Naive thymus-derived CD4-positive, alpha-beta T cell (primary cell): ENCODE results near the gene PPID. TPM values are rescaled to one million over a fixed set of nuclear protein-coding genes. Genes with fewer than 3 reads are reported as not detected.

Experiments
- ATAC-seq: fragments of 150-1000 bp; cut with Tn5 transposase; 2 replicates; pipeline ENCODE4 v1.10.0; 2021; ENCODE audit warnings: mild to moderate bottlenecking, moderate library complexity
- CTCF ChIA-PET: fragments of 350-600 bp; sonication (Branson Sonifier 250); formaldehyde crosslinking; loops from one replicate; lab custom pipeline; 2021; ENCODE audit warnings: antibody characterized with exemption; lab: Charles Lee
- POLR2A ChIA-PET: fragments of 350-600 bp; sonication (Branson Sonifier 250); formaldehyde crosslinking; loops from one replicate; lab custom pipeline; 2021; ENCODE audit warnings: antibody characterized with exemption, inconsistent platforms; lab: Charles Lee
- DNase-seq, 9 donors: peaks; one replicate each; pipeline versions ENCODE4 v3.0.0 to v3.0.0-alpha.2; 2020 to 2022; ENCODE audit warnings: mixed read lengths in 1 of 9
- H3K27ac ChIP-seq: one replicate; pipeline ENCODE4 v1.7.0; 2013; ENCODE audit warnings: mild to moderate bottlenecking, low read depth, low read length, moderate library complexity
- H3K27me3 ChIP-seq, 2 donors: one replicate each; pipeline ENCODE4 v1.7.0; 2013; ENCODE audit warnings: low read length in 2 of 2, mild to moderate bottlenecking in 2 of 2, moderate library complexity in 2 of 2; ENCODE audit not compliant: control insufficient read depth in 2 of 2, insufficient read depth in 2 of 2
- H3K36me3 ChIP-seq, 3 experiments: 1 replicate in 2 of 3; 2 replicates in 1 of 3; pipeline ENCODE4 v1.7.0; 2013; ENCODE audit warnings: low read length in 3 of 3, mild to moderate bottlenecking in 3 of 3, moderate library complexity in 1 of 3; ENCODE audit not compliant: insufficient read depth in 3 of 3, control insufficient read depth in 2 of 3
- H3K4me1 ChIP-seq, 2 donors: one replicate each; pipeline ENCODE4 v1.7.0; 2013; ENCODE audit warnings: low read length in 2 of 2, mild to moderate bottlenecking in 2 of 2, moderate library complexity in 1 of 2; ENCODE audit not compliant: control insufficient read depth in 2 of 2, insufficient read depth in 2 of 2
- H3K4me3 ChIP-seq: 2 replicates; pipeline ENCODE4 v1.7.0; 2013; ENCODE audit warnings: mild to moderate bottlenecking, low read length
- H3K9me3 ChIP-seq, 3 experiments: 1 replicate in 2 of 3; 2 replicates in 1 of 3; pipeline ENCODE4 v1.7.0; 2013; ENCODE audit warnings: low read length in 3 of 3; ENCODE audit not compliant: control insufficient read depth in 2 of 3
- H3K27ac Mint-ChIP-seq, 9 donors: one replicate each; pipeline ENCODE4 v1.8.0; 2020 to 2022; ENCODE audit warnings: mixed read lengths in 9 of 9, mild to moderate bottlenecking in 8 of 9, moderate library complexity in 5 of 9, inconsistent platforms in 2 of 9
- H3K27me3 Mint-ChIP-seq, 5 donors: one replicate each; pipeline ENCODE4 v1.8.0; 2021 to 2022; ENCODE audit warnings: mixed read lengths in 5 of 5, mild to moderate bottlenecking in 1 of 5
- H3K36me3 Mint-ChIP-seq, 5 donors: one replicate each; pipeline ENCODE4 v1.8.0; 2020 to 2022; ENCODE audit warnings: mixed read lengths in 5 of 5, mild to moderate bottlenecking in 3 of 5, inconsistent platforms in 1 of 5
- H3K4me1 Mint-ChIP-seq, 7 donors: one replicate each; pipeline ENCODE4 v1.8.0; 2020 to 2022; ENCODE audit warnings: mixed read lengths in 7 of 7, mild to moderate bottlenecking in 3 of 7, inconsistent platforms in 1 of 7
- H3K4me3 Mint-ChIP-seq, 10 donors: one replicate each; pipeline ENCODE4 v1.8.0; 2020 to 2022; ENCODE audit warnings: mild to moderate bottlenecking in 10 of 10, mixed read lengths in 10 of 10, moderate library complexity in 6 of 10, inconsistent platforms in 2 of 10
- H3K9me3 Mint-ChIP-seq, 11 donors: one replicate each; pipeline ENCODE4 v1.8.0; 2020 to 2022; ENCODE audit warnings: mixed read lengths in 11 of 11, mild to moderate bottlenecking in 4 of 11, inconsistent platforms in 1 of 11, moderate library complexity in 1 of 11
- intact Hi-C, 2 donors: fragments of 100-400 bp; cut with micrococcal nuclease; formaldehyde crosslinking; loops; one replicate each; pipeline ENCODE4 v1.15.1; 2023
- polyA plus RNA-seq, 2 donors: library from polyadenylated mRNA; unstranded; fragments of 300-500 nt; fragmentation: Illumina TruSeq; gene quantifications; one replicate each; pipeline ENCODE4 v1.2.3, GENCODE V29; 2021
- total RNA-seq, 6 experiments: library from RNA in 5 of 6; stranded (reverse) in 5 of 6; gene quantifications; 1 replicate in 5 of 6; 2 replicates in 1 of 6; pipeline ENCODE4 v1.2.3 and lab custom pipeline; 2021 to 2026

Gene PPID
- total and polyA plus RNA-seq, 7 experiments from 2014 or later: 13.4 to 52.0 (median 28.9) TPM

- Histone ChIP-seq H3K36me3 (peaks cover 0 to 4% (median 0%) of the 10 kb centered on the region in 3 experiments), H3K9me3 (no peaks in the 10 kb centered on the region), H3K27me3 (no peaks in the 10 kb centered on the region), H3K4me1 (peaks cover 13 to 16% of the 10 kb centered on the region in 2 donors), H3K27ac (no peak overlapping the region), H3K4me3 (no peak overlapping the region)
- intact Hi-C loops: loop anchor here (2.0 kb wide), 1 partner anchor 177 kb away; no protein-coding TSS in a partner anchor
- Mint-ChIP-seq H3K9me3 (no peaks in the 10 kb centered on the region), H3K4me1 (peaks cover 6 to 47% (median 35%) of the 10 kb centered on the region in 7 donors), H3K27ac (peak overlapping the region in 1 of 9 donors; percentile 17), H3K27me3 (peaks cover 0 to 3% (median 0%) of the 10 kb centered on the region in 5 donors), H3K4me3 (peak overlapping the region in 6 of 10 donors; percentile 18 to 96 (median 42)), H3K36me3 (peaks cover 0 to 5% (median 2%) of the 10 kb centered on the region in 5 donors)
- ChIA-PET CTCF (no interaction called here), POLR2A (interaction anchor here (0.6 kb wide), 1 partner anchor 21 kb away, joined by 4 read pairs; no protein-coding TSS in a partner anchor)
- no peak for ATAC-seq
- DNase-seq: no peak
These were observed 49.6 kb downstream of the PPID start for GRCh38 chr4:158673633-158674032.

- peak within 1 kb of the TSS; percentile 80 for H3K4me3 ChIP-seq
- H3K27me3 Mint-ChIP-seq: peaks cover 0 to 3% (median 0%) of the 10 kb centered on the region in 5 donors
- POLR2A ChIA-PET: interaction anchor here (1.1 kb wide), 1 partner anchor 52 kb away, joined by 4 read pairs; the partner anchor contains the start of gene PPID
- peaks cover 6 to 43% (median 35%) of the 10 kb centered on the region in 7 donors for H3K4me1 Mint-ChIP-seq
- intact Hi-C loops: loop anchor here (1.0 to 2.0 kb wide), 9 partner anchors 20 to 534 kb away; partner anchors contain the start of genes PPID (in 2 of the 2), RAPGEF2 (in 2 of the 2) and FNIP2 (in 1 of the 2)
- H3K9me3 ChIP-seq: no peaks in the 10 kb centered on the region
- CTCF ChIA-PET: no interaction called here
- no peaks in the 10 kb centered on the region for H3K9me3 Mint-ChIP-seq
- H3K4me3 Mint-ChIP-seq: peak within 1 kb of the TSS; percentile 88 to 99 (median 96)
- H3K36me3 ChIP-seq: peaks cover 0 to 4% (median 0%) of the 10 kb centered on the region in 3 experiments
- ATAC-seq: peak; percentile 88
- peaks cover 13 to 16% of the 10 kb centered on the region in 2 donors for H3K4me1 ChIP-seq
- peaks cover 0 to 7% (median 0%) of the 10 kb centered on the region in 5 donors for H3K36me3 Mint-ChIP-seq
- DNase-seq: peak; percentile 91 to 99 (median 98)
- peak within 1 kb of the TSS; percentile 91 to 99 (median 97) for H3K27ac Mint-ChIP-seq
- peak within 1 kb of the TSS; percentile 93 for H3K27ac ChIP-seq
- no peaks in the 10 kb centered on the region for H3K27me3 ChIP-seq
These were observed 51.0 kb downstream of the PPID start, which contains the start of gene ETFDH for GRCh38 chr4:158671915-158672806. Gene ETFDH (plus strand): TSS chr4:158672296. CDS start chr4:158672457, 161 bp downstream.

GRCh38 chr4:158671665-158671914 lies 51.6 kb downstream of the PPID start, which contains the start of gene C4orf46:
Gene C4orf46 (minus strand): TSS chr4:158671887. CDS start chr4:158671801, 86 bp downstream.
- peaks cover 6 to 38% (median 35%) of the 10 kb centered on the region in 7 donors for H3K4me1 Mint-ChIP-seq
- ChIA-PET CTCF (no interaction called here), POLR2A (interaction anchor here (1.1 kb wide), 1 partner anchor 52 kb away, joined by 4 read pairs; the partner anchor contains the start of gene PPID)
- H3K27ac Mint-ChIP-seq: peak within 1 kb of the TSS; percentile 91 to 99 (median 97)
- no peak for ATAC-seq
- peak within 1 kb of the TSS; percentile 88 to 99 (median 96) for H3K4me3 Mint-ChIP-seq
- Histone ChIP-seq H3K27me3 (no peaks in the 10 kb centered on the region), H3K27ac (peak within 1 kb of the TSS; percentile 93), H3K4me3 (peak within 1 kb of the TSS; percentile 80), H3K9me3 (no peaks in the 10 kb centered on the region), H3K4me1 (peaks cover 13 to 16% of the 10 kb centered on the region in 2 donors), H3K36me3 (peaks cover 0 to 4% (median 0%) of the 10 kb centered on the region in 3 experiments)
- peaks cover 0 to 4% (median 0%) of the 10 kb centered on the region in 5 donors for H3K36me3 Mint-ChIP-seq
- H3K27me3 Mint-ChIP-seq: peaks cover 0 to 3% (median 0%) of the 10 kb centered on the region in 5 donors
- no peak for DNase-seq
- no peaks in the 10 kb centered on the region for H3K9me3 Mint-ChIP-seq
- intact Hi-C loops: loop anchor here (1.0 kb wide), 3 partner anchors 19 to 535 kb away; no protein-coding TSS in a partner anchor

GRCh38 chr4:158670975-158671664 lies 52.1 kb downstream of the PPID start:
- peak overlapping the region; percentile 88 to 99 (median 96) for H3K4me3 Mint-ChIP-seq
- intact Hi-C loops: loop anchor here (1.0 kb wide), 3 partner anchors 19 to 535 kb away; no protein-coding TSS in a partner anchor

GRCh38 chr4:158669310-158669709 lies 53.9 kb downstream of the PPID start:
- Histone ChIP-seq H3K4me3 (no peak overlapping the region), H3K9me3 (no peaks in the 10 kb centered on the region), H3K27ac (no peak overlapping the region), H3K27me3 (no peaks in the 10 kb centered on the region), H3K36me3 (peaks cover 0 to 4% (median 0%) of the 10 kb centered on the region in 3 experiments), H3K4me1 (peaks cover 13 to 16% of the 10 kb centered on the region in 2 donors)
- Mint-ChIP-seq H3K27me3 (peaks cover 0 to 3% (median 0%) of the 10 kb centered on the region in 5 donors), H3K36me3 (peaks cover 0 to 13% (median 0%) of the 10 kb centered on the region in 5 donors), H3K9me3 (no peaks in the 10 kb centered on the region), H3K4me3 (peak overlapping the region in 2 of 10 donors; percentile 16 to 34), H3K4me1 (peaks cover 0 to 31% (median 26%) of the 10 kb centered on the region in 7 donors), H3K27ac (peak overlapping the region in 1 of 9 donors; percentile 29)
- intact Hi-C loops: no loop called here
- POLR2A ChIA-PET: no interaction called here
- CTCF ChIA-PET: no interaction called here
- no peak for ATAC-seq
- no peak for DNase-seq

More at GRCh38 chr4:158670975-158671664, 52.1 kb downstream of the PPID start:
- H3K4me1 ChIP-seq: peaks cover 13 to 16% of the 10 kb centered on the region in 2 donors
- peak overlapping the region; percentile 80 for H3K4me3 ChIP-seq
- Mint-ChIP-seq H3K9me3 (no peaks in the 10 kb centered on the region), H3K36me3 (peaks cover 0 to 4% (median 0%) of the 10 kb centered on the region in 5 donors), H3K4me1 (peaks cover 5 to 35% (median 33%) of the 10 kb centered on the region in 7 donors), H3K27me3 (peaks cover 0 to 3% (median 0%) of the 10 kb centered on the region in 5 donors), H3K27ac (peak overlapping the region; percentile 91 to 99 (median 97))
- H3K27me3 ChIP-seq: no peaks in the 10 kb centered on the region
- ChIA-PET POLR2A (interaction anchor here (1.1 kb wide), 1 partner anchor 53 kb away, joined by 4 read pairs; the partner anchor contains the start of gene PPID), CTCF (no interaction called here)
- H3K36me3 ChIP-seq: peaks cover 0 to 4% (median 0%) of the 10 kb centered on the region in 3 experiments
- DNase-seq: peak in 7 of 9 donors; percentile 38 to 70 (median 49)
- H3K27ac ChIP-seq: peak overlapping the region; percentile 93
- no peaks in the 10 kb centered on the region for H3K9me3 ChIP-seq
- ATAC-seq: peak; percentile 19
